MM.1S (cell line): ENCODE measurements around the gene TFRC.

Source experiments
- CTCF ChIP-seq: fragments of 300-600 bp; sonication (generic); IDR thresholded peaks from 2 replicates; pipeline ENCODE4 v1.5.1; 2016; ENCODE audit warnings: antibody characterized with exemption, low read length, mixed read lengths
- EZH2phosphoT487 ChIP-seq: fragments of 300-600 bp; sonication (generic); IDR thresholded peaks from 2 replicates; pipeline ENCODE4 v1.6.1; 2018; ENCODE audit warnings: antibody characterized with exemption, low read length

GRCh38 chr3:196108075-196108743 is 26.3 kb upstream of the TFRC start:
- no peak for TF ChIP-seq CTCF
- TF ChIP-seq EZH2phosphoT487 = no peak
